Measurements from ENCODE around the gene CASP6.

DNA sequence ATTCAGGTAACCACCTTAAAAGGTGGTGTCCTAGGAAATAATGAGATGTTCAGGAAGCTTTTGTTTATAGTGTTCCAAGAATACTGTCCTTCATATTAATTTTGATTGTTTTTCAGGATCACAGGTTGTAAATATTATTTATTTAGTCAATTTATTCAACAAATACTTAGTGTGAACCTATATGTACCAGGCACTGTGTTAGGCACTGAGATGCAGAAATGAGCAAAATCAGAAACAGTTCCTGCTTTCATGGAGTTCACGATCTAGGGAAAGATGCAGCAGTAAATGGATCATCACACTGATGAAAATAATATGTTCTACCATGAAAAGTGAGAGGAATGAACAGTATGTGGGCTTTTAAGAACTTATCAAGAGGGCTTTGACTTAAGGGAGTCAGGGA, 44.9 kb upstream of the CASP6 start:
- TF ChIP-seq POLR2AphosphoS5 (IDR thresholded peaks at IDR 0.05; ENCODE audit: borderline replicate concordance, low read depth, low read length) = no peak
- TF ChIP-seq EZH2 (IDR thresholded peaks at IDR 0.05) = no peak

Data from SK-N-MC (cell line).